Hypothalamus (tissue), 51 donors: Measurements from ENCODE around the gene RNF152.

Source experiments
- DNase-seq, 51 donors: peaks; one replicate each; lab custom pipeline; 2025; lab: John Stamatoyannopoulos, UW

The RNF152 gene

GRCh38 chr18:61894751-61895524 is 2.1 kb upstream of the RNF152 start:
- no peak for DNase-seq

GRCh38 chr18:61893971-61894750 is 1.4 kb upstream of the RNF152 start:
- peak in 46 of 51 donors; percentile 12 to 86 (median 63) for DNase-seq

- DNase-seq = peak in 38 of 51 donors; percentile 4 to 66 (median 42)
Observed at GRCh38 chr18:61893309-61893970, 633 bp upstream of the RNF152 start.

- DNase-seq = peak in 1 of 51 donors; percentile 28
Observed at GRCh38 chr18:61891894-61892293, 913 bp downstream of the RNF152 start.

- DNase-seq = peak in 1 of 51 donors; percentile 23
Observed at GRCh38 chr18:61891271-61891670, 1.5 kb downstream of the RNF152 start.

GRCh38 chr18:61890344-61890743 is 2.5 kb downstream of the RNF152 start:
- DNase-seq = no peak

GRCh38 chr18:61889541-61889940 is 3.3 kb downstream of the RNF152 start:
- no peak for DNase-seq

- no peak for DNase-seq
Observed at GRCh38 chr18:61888622-61889021, 4.2 kb downstream of the RNF152 start.

- no peak for DNase-seq
Observed at GRCh38 chr18:61887838-61888237, 5.0 kb downstream of the RNF152 start.

- DNase-seq = no peak
Observed at GRCh38 chr18:61883547-61883946, 9.3 kb downstream of the RNF152 start.

- DNase-seq = no peak
Observed at GRCh38 chr18:61882296-61883004, 10.4 kb downstream of the RNF152 start.

GRCh38 chr18:61876899-61877298 is 15.9 kb downstream of the RNF152 start:
- peak in 30 of 51 donors; percentile 8 to 79 (median 41) for DNase-seq

- no peak for DNase-seq
Observed at GRCh38 chr18:61870151-61870550, 22.7 kb downstream of the RNF152 start.

- no peak for DNase-seq
Observed at GRCh38 chr18:61869636-61870035, 23.2 kb downstream of the RNF152 start.

- no peak for DNase-seq
Observed at GRCh38 chr18:61865466-61866175, 27.2 kb downstream of the RNF152 start.

GRCh38 chr18:61861372-61861771 is 31.4 kb downstream of the RNF152 start:
- DNase-seq = no peak

GRCh38 chr18:61860302-61860701 is 32.5 kb downstream of the RNF152 start:
- DNase-seq = no peak

- no peak for DNase-seq
Observed at GRCh38 chr18:61859113-61859512, 33.7 kb downstream of the RNF152 start.

- no peak for DNase-seq
Observed at GRCh38 chr18:61856678-61857077, 36.1 kb downstream of the RNF152 start.
